Measurements from ENCODE around the gene HBEGF. TPM values are rescaled to one million over a fixed set of nuclear protein-coding genes. Genes with fewer than 3 reads are reported as not detected.

Gene HBEGF
- 29.2 TPM for polyA plus RNA-seq (2013, experiment 1 of 2; ENCODE audit: insufficient read length)
- 16.8 TPM for polyA plus RNA-seq (2013, experiment 2 of 2; ENCODE audit: insufficient read length)

- peak; percentile 75 for DNase-seq
Measured at GRCh38 chr5:140346348-140347221, at the start of gene HBEGF. Gene HBEGF (minus strand): TSS chr5:140346603. CDS start chr5:140346328, 275 bp downstream.

GRCh38 chr5:140393738-140394137 lies 47.3 kb upstream of the HBEGF start:
- no peak for DNase-seq

GRCh38 chr5:140391732-140392131 lies 45.3 kb upstream of the HBEGF start:
- DNase-seq, result no peak

- no peak for DNase-seq
Measured at GRCh38 chr5:140391312-140391711, 44.9 kb upstream of the HBEGF start.

GRCh38 chr5:140388052-140388451 lies 41.6 kb upstream of the HBEGF start:
- no peak for DNase-seq

- no peak for DNase-seq
Measured at GRCh38 chr5:140383300-140383699, 36.9 kb upstream of the HBEGF start.

- DNase-seq, result no peak
Measured at GRCh38 chr5:140382866-140383265, 36.5 kb upstream of the HBEGF start.

GRCh38 chr5:140381972-140382371 lies 35.6 kb upstream of the HBEGF start:
- DNase-seq, result no peak

- no peak for DNase-seq
Measured at GRCh38 chr5:140381351-140381750, 34.9 kb upstream of the HBEGF start.

- peak; percentile 79 for DNase-seq
Measured at GRCh38 chr5:140372971-140373487, 26.6 kb upstream of the HBEGF start.

- no peak for DNase-seq
Measured at GRCh38 chr5:140371356-140372151, 25.2 kb upstream of the HBEGF start.

GRCh38 chr5:140367256-140368013 lies 21.0 kb upstream of the HBEGF start:
- no peak for DNase-seq

- no peak for DNase-seq
Measured at GRCh38 chr5:140366589-140367255, 20.3 kb upstream of the HBEGF start.

- DNase-seq, result no peak
Measured at GRCh38 chr5:140365941-140366340, 19.5 kb upstream of the HBEGF start.

GRCh38 chr5:140365282-140365681 lies 18.9 kb upstream of the HBEGF start:
- DNase-seq, result no peak

GRCh38 chr5:140364472-140364765 lies 18.0 kb upstream of the HBEGF start:
- DNase-seq, result no peak

- DNase-seq, result no peak
Measured at GRCh38 chr5:140363631-140364471, 17.4 kb upstream of the HBEGF start.

- peak; percentile 54 for DNase-seq
Measured at GRCh38 chr5:140362875-140363630, 16.6 kb upstream of the HBEGF start.

GRCh38 chr5:140362311-140362710 lies 15.9 kb upstream of the HBEGF start:
- DNase-seq, result no peak

GRCh38 chr5:140361901-140362300 lies 15.5 kb upstream of the HBEGF start:
- DNase-seq, result no peak

Measured in fibroblast of skin of back (primary cell).